Retinal pigment epithelial cell (primary cell): Measurements from ENCODE around the gene TMEM163.

Source experiments
- DNase-seq: peaks from one replicate; pipeline ENCODE4 v3.0.0-alpha.2; 2010; ENCODE audit warnings: low read depth
- H3K4me3 ChIP-seq: 2 replicates; pipeline ENCODE4 v1.5.1; 2011; ENCODE audit warnings: mild to moderate bottlenecking, low read length, control low read depth, moderate library complexity
- TF ChIP-seq, protein P1 (sequence below): conservative IDR thresholded peaks from 2 replicates; pipeline ENCODE4 v1.5.1; 2011; ENCODE audit warnings: low read depth, low read length, control low read depth, inconsistent platforms

TMEM163 gene

DNA sequence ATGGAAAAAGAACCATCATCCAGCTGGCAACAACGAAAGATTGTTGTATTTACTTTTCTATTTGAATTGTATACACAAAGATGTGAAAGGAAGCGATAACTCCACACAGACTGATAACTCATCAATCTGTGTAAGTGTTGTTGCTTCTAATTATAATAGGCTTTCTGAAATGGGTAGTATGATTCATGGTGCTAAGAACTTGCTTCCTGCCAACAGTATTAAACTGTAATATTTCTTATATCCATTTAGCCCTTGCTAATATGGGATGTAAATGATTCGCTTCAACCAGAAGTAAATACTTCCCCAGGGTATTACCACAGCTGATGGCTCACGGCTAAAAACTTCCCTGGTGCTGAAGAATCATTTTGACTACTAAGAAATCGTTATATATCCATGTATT is 70.2 kb downstream of the TMEM163 start:
- TF ChIP-seq, protein P1, sequence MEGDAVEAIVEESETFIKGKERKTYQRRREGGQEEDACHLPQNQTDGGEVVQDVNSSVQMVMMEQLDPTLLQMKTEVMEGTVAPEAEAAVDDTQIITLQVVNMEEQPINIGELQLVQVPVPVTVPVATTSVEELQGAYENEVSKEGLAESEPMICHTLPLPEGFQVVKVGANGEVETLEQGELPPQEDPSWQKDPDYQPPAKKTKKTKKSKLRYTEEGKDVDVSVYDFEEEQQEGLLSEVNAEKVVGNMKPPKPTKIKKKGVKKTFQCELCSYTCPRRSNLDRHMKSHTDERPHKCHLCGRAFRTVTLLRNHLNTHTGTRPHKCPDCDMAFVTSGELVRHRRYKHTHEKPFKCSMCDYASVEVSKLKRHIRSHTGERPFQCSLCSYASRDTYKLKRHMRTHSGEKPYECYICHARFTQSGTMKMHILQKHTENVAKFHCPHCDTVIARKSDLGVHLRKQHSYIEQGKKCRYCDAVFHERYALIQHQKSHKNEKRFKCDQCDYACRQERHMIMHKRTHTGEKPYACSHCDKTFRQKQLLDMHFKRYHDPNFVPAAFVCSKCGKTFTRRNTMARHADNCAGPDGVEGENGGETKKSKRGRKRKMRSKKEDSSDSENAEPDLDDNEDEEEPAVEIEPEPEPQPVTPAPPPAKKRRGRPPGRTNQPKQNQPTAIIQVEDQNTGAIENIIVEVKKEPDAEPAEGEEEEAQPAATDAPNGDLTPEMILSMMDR = no peak
- no peak for DNase-seq
- no peak overlapping the region for H3K4me3 ChIP-seq

DNA sequence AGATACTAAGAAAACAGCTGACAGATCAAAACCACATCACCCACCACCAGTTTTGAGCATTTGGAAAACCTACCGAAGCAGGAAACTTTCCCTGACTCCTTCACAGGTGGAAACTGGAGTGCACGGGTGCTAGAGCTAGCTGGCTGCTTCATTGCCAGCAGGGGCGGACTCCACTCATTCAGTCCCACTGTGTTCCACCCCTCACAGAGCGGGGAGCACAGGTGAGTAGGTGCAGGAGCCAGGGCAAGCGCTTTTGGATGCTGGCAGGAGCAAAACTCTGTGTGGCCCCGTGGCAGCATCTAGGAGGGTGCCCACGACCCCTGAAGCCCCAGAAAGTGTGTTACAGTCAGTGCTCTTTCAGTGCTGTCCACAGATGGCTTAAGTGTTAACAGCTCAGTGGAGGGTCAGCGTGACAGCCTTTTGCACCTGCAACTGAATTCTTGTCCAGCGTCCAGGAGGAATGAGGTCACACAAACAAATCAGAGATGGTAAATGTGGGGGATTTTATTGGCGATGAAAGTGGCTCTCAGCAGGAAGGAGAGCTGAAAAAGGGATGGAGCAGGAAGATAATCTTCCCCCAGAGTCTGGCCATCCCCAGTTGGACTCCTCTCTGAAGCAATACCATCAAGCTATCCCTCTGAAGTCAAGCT is 71.1 kb downstream of the TMEM163 start:
- H3K4me3 ChIP-seq = no peak overlapping the region
- DNase-seq = no peak
- TF ChIP-seq, protein P1 = no peak

DNA sequence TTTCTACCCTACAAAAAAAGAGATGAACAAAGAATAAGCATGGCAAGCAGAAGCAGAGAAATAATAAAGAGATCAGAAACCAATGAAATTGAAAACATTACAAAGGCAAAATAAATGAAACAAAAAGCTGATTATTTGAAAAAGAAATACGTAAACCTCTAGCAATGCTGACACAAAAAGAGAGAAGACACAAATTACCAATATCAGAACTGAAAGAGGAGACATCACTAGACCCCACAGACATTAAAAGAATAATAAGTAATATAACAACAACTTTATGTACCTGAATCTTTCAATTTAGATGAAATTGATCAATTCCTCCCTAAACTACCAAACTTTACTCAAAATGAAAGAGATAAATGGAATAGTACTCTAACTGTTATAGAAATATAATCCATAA is 75.9 kb downstream of the TMEM163 start:
- TF ChIP-seq, protein P1 = no peak
- no peak overlapping the region for H3K4me3 ChIP-seq
- no peak for DNase-seq

DNA sequence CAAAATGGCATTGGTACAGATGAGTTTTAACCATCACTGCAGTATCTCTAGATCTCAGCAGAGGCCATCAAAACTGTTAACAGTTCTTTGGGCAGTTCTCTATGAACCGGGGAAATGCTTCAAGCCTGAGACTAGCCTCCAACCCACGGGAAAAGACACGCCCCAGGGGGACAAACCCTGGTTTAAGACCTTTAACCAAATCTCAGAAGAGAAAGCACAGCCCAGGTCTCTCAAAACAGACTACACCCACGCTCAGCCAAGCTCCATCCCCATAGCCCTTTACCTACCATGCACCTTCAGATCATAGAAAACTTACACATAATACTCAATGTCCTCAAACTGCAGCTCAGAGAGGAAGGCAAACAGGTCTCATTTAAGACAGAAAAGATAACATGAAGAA is 78.3 kb downstream of the TMEM163 start:
- TF ChIP-seq, protein P1 = no peak
- H3K4me3 ChIP-seq = no peak overlapping the region
- no peak for DNase-seq

- TF ChIP-seq, protein P1 = no peak
- no peak for DNase-seq
- no peak overlapping the region for H3K4me3 ChIP-seq
Measured at GRCh38 chr2:134639265-134639664, 79.5 kb downstream of the TMEM163 start.

GRCh38 chr2:134636714-134637113 is 82.1 kb downstream of the TMEM163 start:
- H3K4me3 ChIP-seq = no peak overlapping the region
- TF ChIP-seq, protein P1 = no peak
- no peak for DNase-seq

GRCh38 chr2:134634054-134634753 is 84.6 kb downstream of the TMEM163 start:
- TF ChIP-seq, protein P1 = no peak
- DNase-seq = no peak
- no peak overlapping the region for H3K4me3 ChIP-seq
